Transverse colon (tissue), 3 donors: ENCODE results near the gene MUCL1.

ENCODE experiments used
- POLR2A ChIP-seq: fragments of 450-650 bp; IDR thresholded peaks from one replicate; pipeline ENCODE4 v1.6.1; 2016; ENCODE audit warnings: antibody characterized with exemption, mild to moderate bottlenecking, moderate library complexity
- TF ChIP-seq, protein P1 (sequence below), 5 experiments: fragments of 200-600 bp in 3 of 5; fragments of 450-650 bp in 2 of 5; sonication (generic) in 3 of 5; IDR thresholded peaks; 1 replicate in 2 of 5; 2 replicates in 3 of 5; pipeline ENCODE4 v1.5.1; 2016 to 2017; ENCODE audit warnings: antibody characterized with exemption in 5 of 5, inconsistent platforms in 3 of 5, mild to moderate bottlenecking in 2 of 5, moderate library complexity in 1 of 5

GRCh38 chr12:54821676-54822075 is 32.6 kb upstream of the MUCL1 start:
- no peak for TF ChIP-seq POLR2A
- TF ChIP-seq, protein P1, sequence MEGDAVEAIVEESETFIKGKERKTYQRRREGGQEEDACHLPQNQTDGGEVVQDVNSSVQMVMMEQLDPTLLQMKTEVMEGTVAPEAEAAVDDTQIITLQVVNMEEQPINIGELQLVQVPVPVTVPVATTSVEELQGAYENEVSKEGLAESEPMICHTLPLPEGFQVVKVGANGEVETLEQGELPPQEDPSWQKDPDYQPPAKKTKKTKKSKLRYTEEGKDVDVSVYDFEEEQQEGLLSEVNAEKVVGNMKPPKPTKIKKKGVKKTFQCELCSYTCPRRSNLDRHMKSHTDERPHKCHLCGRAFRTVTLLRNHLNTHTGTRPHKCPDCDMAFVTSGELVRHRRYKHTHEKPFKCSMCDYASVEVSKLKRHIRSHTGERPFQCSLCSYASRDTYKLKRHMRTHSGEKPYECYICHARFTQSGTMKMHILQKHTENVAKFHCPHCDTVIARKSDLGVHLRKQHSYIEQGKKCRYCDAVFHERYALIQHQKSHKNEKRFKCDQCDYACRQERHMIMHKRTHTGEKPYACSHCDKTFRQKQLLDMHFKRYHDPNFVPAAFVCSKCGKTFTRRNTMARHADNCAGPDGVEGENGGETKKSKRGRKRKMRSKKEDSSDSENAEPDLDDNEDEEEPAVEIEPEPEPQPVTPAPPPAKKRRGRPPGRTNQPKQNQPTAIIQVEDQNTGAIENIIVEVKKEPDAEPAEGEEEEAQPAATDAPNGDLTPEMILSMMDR (IDR thresholded peaks at IDR 0.05), result no peak
